ENCODE results near the gene HINT3.
"Not testable (repeated sequence)": the region's sequence is repeated elsewhere in the genome, so short reads cannot be mapped to it uniquely, and the experiment has no call there.

Gene HINT3

GRCh38 chr6:126002755-126003679 lies 46.4 kb downstream of the HINT3 start:
- DNase-seq (ENCODE audit: low read depth in 2 of 2): no peak

DNA sequence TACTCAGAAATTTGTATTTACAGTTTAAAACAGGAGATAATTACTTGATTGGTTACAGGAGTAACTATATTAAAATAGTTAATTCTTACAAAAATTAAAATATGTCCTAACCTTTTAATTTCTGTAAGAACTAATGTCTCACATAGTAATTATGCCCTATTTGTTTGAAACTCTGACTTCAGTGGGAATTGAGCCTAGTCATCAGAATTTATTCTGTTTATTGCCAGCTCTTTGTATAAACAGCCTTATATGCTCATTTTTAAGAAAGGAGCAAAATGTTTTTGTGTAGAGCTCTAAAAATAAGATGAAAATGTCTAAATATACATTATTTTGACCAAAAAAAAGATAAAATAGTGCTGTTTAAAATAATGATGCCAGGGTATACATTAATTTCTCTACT lies 51.2 kb downstream of the HINT3 start:
- DNase-seq (ENCODE audit: low read depth in 2 of 2): no peak

DNA sequence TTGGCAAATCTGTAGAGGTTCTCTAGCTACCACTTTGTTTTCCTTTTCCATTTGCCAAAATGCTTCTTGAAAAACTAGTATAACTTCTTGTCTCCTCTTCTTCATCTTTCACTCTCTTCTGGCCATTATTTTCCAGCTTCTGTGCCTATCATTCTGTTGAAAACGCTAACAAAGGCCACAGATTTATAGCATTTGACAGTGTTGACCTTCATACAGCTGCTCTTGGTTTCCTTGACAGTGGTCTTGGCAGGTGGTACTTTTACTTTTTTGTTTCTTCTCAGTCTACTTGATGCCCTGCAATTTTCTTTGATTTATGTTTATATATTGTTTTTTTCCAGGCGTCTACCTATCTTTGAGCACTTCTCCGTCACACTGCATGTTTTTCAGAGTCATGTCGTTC lies 53.5 kb downstream of the HINT3 start:
- no peak for DNase-seq (ENCODE audit: low read depth in 2 of 2)

GRCh38 chr6:126015863-126016262 lies 59.3 kb downstream of the HINT3 start:
- peak; percentile 25 to 33 for DNase-seq (ENCODE audit: low read depth in 2 of 2)

- no peak for DNase-seq (ENCODE audit: low read depth in 2 of 2)
Measured at GRCh38 chr6:126016591-126016990, 60.0 kb downstream of the HINT3 start.

- DNase-seq (ENCODE audit: low read depth in 2 of 2): no peak
Measured at GRCh38 chr6:126017668-126018067, 61.1 kb downstream of the HINT3 start.

GRCh38 chr6:126020305-126021050 lies 63.9 kb downstream of the HINT3 start:
- DNase-seq (ENCODE audit: low read depth in 2 of 2): no peak

GRCh38 chr6:126023474-126023873 lies 66.9 kb downstream of the HINT3 start:
- not testable (repeated sequence) for DNase-seq (ENCODE audit: low read depth in 2 of 2)

- DNase-seq (ENCODE audit: low read depth in 2 of 2): no peak
Measured at GRCh38 chr6:126026001-126026400, 69.4 kb downstream of the HINT3 start.

DNA sequence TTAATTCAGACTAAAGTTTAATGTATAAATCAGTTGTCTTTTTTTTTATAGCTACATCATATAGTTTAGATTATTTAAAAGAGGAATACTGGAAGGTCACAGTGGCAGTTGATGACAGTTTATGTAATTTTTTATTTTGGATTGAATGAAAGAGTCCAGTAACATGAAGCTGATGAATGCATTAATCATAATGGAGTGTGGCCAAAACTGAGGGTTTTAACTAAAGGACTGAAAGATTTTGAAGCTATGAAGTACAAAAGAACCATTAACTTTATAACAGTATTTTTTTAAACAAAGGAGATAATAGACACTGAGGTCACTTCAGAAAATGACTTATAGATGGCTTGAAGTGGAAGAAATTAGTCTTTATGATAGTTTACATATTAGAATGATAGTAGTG lies 71.0 kb downstream of the HINT3 start:
- no peak for DNase-seq (ENCODE audit: low read depth in 2 of 2)
